Stimulated activated CD8-positive, alpha-beta memory T cell treated with anti-CD3 and anti-CD28 coated beads, Interleukin-15, amount 100 ng/mL, for 24 hours (primary cell): ENCODE results near the gene DDB1.
A peak's percentile ranks its signal among the peaks of the same experiment; 100 is the strongest.

Experiments
- DNase-seq: peaks from one replicate; pipeline ENCODE4 v3.0.0-alpha.2; 2020; ENCODE audit warnings: low read depth

Gene DDB1

GRCh38 chr11:61294717-61295595 is 37.9 kb downstream of the DDB1 start, which contains the start of gene VWCE:
TSS of gene VWCE (minus strand) at chr11:61295316. CDS start at chr11:61295037, 279 bp downstream.
- peak; percentile 52 for DNase-seq

DNA sequence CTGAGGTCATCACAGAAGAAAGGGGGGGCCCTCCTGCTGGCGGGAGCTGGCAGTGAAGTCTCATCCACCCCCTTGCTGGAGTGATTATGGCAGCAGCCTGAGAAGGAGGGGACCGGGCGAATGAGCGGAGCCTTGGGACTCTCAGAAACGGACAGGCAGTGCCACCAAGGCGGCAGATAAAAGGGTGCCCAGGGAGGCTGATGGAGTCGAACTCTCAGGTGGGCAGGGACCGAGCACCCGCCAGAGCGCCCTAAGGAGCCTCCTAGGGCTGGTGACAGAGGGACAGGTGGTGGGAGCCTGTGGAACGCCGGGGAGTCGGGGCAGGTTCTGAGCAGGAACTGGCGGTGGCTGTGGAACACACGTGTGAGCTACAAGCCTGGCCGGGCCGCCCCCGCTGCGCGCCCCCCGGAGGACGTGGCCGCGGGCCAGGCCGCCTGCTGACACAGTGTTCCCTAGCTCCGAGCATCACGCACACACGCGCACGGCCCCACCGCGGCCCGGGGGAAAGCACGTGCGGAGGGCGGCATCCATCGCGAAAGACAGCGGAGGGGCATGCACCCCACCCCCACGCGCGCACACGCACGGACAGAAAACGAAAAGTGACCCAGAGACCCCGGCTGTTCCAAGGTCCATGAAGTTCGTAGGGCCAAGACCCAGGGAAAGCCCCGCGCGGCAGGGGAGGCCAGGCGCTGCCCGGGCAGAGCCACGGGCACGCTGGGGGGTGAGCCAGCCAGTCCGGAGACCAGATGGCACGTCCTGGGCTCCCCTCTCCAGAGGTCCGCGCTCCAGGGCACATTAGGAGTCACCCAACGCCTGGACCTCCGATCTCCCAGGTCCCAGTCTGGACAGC is 38.8 kb downstream of the DDB1 start:
- peak; percentile 38 for DNase-seq

DNA sequence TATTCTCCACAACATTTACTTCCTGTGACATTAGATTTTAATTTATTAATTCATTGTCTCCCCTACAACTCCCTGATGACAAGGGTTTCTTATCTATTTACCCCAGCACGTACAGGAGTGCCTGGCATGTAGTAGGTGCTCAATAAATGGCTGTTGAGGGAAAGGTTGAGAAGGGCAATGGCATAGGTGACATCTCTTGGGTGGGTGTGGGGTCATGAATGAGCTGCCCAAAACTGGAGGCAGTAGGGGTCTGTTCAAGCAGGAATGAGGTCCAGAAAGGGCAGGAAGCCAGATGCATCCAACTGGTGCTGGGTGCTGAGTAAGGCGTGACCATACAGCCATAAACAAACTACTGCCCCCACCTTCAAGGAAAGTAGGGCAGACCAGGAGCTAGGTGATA is 40.5 kb downstream of the DDB1 start:
- no peak for DNase-seq

- no peak for DNase-seq
These were observed 41.8 kb downstream of the DDB1 start for GRCh38 chr11:61290905-61291690.

GRCh38 chr11:61287338-61287977 is 45.4 kb downstream of the DDB1 start:
- no peak for DNase-seq

DNA sequence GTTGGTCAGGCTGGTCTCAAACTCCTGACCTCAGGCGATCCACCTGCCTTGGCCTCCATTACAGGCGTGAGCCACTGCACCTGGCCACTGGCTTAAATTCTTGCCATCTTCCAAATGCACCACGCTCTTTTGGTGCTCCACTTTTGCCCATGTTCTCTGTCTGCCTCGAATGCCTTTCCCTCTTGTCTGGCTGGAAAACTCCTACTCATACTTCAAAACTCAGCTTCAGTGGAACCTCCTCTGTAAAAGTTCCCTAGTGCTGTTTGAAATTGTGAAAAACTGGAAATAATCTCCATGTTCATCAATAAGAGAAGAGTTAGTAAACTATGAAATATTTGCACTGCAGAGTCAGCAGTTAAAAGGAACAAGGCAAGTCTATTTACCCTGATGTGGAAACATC is 49.3 kb downstream of the DDB1 start:
- no peak for DNase-seq

DNA sequence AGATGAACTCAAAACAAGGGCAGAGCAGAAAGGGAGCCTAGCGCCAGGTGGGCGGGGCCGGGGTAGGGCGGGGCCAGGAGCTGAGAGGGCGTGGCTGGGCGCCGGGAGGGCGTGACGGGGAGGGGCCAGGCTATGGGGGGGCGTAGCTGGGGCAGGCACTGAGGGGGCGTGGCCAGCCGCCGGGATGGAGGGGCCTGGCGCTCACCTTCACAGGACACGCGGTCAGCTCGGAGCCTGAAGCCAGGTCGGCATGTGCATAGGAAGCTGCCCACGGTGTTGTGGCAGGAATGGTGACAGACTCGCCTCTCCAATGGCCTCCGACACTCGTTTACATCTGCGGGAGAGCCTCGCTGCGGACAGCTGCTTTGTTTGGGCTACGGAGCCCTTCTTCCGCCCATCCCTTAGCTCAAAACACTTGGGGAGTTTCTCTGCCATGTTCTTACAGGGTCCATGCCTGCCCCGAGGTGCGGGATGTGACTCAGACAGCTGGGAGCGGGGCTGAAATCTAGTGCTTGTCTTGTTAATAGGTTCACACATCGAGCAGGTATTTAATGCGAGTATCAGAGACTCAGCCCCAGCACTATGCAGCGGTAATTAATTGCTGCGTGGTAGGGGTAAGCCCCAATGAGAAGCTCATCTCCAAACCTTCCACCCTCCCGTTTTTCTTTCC is 51.2 kb downstream of the DDB1 start:
- peak; percentile 26 for DNase-seq

DNA sequence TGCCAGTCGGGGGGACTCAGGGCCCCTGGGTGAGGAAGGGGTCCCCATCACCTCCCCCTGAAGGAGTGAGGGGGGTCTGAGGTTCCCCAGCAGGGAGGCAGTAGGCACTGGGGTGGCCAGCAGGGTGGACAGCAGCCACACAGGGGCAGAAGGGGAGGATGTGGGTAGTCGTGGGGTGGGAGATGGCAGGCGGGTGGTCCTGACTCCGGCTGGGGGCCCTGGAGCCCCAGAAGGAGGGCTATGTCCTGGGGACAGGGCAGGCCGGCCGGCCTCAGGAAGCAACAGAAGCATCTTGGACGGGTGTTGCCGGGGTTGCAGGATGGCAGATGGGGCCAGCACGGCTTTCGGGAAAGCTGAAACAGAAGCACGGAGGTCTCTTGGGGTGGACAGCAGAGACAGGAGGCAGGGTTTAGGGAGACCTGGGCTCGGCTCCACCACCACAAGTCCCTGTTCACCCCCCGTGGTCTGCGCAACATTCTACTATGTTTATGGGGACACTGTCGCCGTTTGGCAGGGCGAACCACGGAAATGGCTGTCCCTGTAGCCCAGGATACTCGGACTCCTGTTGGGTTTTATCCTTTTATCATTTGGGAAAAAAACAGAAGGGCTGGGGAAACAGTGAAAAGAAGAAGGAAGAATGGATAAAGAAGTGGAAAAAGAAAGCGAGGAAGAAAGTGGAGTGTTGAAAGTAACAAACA is 51.9 kb downstream of the DDB1 start:
- DNase-seq: no peak

GRCh38 chr11:61279934-61280659 is 52.8 kb downstream of the DDB1 start:
- no peak for DNase-seq

DNA sequence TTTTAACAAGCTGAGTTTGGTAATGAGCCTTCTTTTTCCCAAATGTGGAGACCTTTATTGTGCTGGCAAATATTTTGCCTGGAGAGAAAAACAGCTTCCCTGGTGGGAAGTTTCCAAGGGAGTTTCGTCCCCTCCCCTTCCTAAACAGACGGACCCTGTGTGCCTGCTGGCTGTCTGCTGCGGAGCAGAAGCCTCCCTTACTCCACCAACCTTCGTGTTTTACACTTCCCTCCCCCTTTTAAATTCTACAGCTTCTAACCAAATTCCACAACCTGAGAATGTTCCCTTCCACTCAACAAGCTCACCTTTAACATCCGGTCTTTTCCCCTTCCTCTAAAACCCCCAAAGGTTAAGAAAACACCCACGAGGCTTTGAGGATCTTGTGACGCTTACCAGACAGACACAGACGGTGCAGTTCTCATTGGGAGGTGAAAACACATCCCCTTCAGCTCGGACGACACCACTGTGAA is 54.9 kb downstream of the DDB1 start:
- DNase-seq: no peak

DNA sequence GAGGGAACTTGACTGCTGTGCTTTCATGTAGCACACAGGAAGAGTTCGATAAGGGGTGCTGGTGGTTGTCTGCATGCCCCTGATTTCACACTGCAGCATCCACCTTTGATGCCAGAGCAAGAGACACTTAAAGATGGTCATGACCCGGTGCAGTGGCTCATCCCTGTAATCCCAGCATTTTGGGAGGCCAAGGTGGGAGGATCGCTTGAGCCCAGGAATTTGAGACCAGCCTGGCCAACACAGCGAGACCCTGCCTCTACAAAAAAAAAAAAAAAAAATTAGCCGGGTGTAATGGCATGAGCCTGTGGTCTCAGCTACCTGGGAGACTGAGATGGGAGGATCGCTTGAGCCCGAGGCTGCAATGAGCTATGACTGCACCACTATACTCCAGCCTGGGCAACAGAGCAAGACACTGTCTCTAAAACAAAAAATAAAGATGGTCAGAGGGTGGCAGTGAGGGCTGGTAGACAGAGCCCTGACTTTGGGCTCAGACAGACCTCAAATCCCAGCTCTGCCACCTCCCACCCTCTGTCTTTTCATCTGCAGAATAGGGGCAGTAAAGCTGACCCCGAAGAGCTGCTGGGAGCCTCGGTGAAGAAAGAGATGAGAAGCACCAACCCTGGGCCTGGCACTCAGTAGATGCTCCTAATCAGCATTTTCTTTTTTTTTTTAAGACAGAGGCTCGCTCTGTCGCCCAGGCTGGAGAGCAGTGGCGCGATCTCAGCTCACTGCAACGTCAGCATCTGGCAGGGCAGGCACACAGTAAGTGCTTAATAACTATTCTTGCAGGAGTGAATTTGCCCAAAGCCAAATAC is 55.5 kb downstream of the DDB1 start:
- DNase-seq: no peak

DNA sequence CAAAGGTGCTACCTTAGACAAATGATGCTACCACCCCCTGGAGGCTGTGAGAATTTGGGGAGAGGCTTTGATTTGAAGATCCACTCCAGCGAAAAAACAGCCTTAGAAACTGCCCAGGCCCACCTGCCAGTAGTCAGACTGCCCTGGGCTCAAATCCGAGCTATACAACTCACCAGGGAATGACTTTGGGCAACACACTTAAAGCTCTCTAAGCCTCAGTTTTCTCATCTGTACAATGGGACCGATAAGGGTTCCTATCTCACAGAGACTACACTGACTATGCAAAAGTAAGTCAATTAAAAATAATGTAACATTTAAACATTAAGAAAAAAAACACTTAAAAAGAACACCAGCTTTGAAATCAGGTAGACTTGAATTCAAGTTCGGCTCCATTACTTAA is 57.7 kb downstream of the DDB1 start:
- no peak for DNase-seq

GRCh38 chr11:61274084-61274483 is 58.8 kb downstream of the DDB1 start:
- no peak for DNase-seq

DNA sequence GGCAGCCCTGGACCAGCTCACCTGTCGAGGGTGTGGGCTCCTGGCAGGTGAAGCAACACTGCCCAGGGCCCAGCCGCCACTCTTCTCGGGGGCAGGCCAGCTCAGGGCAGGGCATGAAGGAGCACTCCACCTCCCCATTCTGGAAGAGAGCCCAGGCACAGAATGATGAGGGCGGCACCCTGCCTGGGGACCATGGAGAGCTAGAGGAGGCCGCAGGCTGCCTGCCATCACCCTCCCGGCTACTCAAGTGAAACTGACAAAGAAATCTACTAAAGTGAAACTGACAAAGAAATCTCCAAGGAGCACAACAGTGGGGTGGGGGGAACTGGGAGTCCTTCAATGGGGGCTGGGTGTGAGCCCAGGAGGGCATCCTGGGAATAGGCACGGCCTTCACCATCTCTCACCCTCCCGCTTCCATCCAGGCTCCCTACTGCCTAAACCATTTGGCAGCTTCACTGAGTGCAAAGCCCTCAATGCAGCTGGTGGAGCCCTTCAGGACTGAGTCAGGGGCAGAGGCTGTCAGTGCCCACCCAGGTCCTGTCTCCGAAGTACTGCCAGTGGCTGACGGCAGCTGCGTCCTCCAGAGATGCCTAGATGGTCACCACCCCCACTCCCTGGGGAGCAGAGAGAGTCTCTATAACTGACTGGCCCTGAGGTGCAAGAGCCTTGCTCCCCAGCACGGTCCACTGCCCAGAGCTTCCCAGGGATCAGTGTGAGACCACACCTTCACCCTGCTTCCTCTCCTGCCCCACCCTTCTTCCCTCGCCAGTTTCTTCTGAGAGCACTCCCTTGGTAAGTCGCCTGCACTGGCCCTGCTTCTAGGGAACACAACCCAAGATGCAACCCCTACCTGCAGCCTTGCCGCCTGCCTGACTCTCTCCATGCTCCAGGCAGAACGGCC is 59.5 kb downstream of the DDB1 start:
- no peak for DNase-seq

DNA sequence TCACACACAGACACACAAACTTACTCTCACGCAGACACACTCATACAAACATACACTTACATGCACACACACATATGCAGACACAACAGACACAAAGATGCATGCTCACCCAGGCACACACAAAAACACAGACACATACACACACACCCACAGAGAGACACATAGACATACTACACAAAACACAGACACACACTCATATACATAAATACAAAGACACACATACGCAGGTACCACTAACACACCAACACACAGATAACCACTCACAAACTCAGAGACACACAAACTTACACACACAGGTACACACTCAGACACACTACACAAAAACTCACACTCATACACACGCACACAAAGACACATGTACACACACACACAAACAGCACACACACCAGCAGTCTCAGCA is 60.2 kb downstream of the DDB1 start:
- DNase-seq: no peak

GRCh38 chr11:61270354-61271076 is 62.4 kb downstream of the DDB1 start:
- DNase-seq: no peak
